NCI-H2227 (cell line): ENCODE results near the gene TTC19.
"Not testable (repeated sequence)": the region's sequence is repeated elsewhere in the genome, so short reads cannot be mapped to it uniquely, and the experiment has no call there.

ENCODE experiments used
- DNase-seq: peaks from one replicate; lab custom pipeline; 2025; ENCODE audit not compliant: unreplicated experiment; lab: John Stamatoyannopoulos, UW

The TTC19 gene

GRCh38 chr17:15971882-15972281 is 27.7 kb upstream of the TTC19 start:
- DNase-seq = no peak

- DNase-seq = no peak
Measured at GRCh38 chr17:15972497-15972951, 27.1 kb upstream of the TTC19 start.

- DNase-seq = no peak
Measured at GRCh38 chr17:15973016-15973415, 26.6 kb upstream of the TTC19 start.

- DNase-seq = no peak
Measured at GRCh38 chr17:15973834-15974233, 25.8 kb upstream of the TTC19 start.

GRCh38 chr17:15977894-15978293 is 21.7 kb upstream of the TTC19 start:
- no peak for DNase-seq

- DNase-seq = no peak
Measured at GRCh38 chr17:15978606-15979005, 21.0 kb upstream of the TTC19 start.

- not testable (repeated sequence) for DNase-seq
Measured at GRCh38 chr17:15979013-15979412, 20.6 kb upstream of the TTC19 start.

GRCh38 chr17:15981208-15981607 is 18.4 kb upstream of the TTC19 start:
- no peak for DNase-seq

GRCh38 chr17:15981646-15982580 is 17.7 kb upstream of the TTC19 start:
- DNase-seq = no peak

- no peak for DNase-seq
Measured at GRCh38 chr17:15996322-15996721, 3.3 kb upstream of the TTC19 start.

GRCh38 chr17:15998031-15998562 is 1.5 kb upstream of the TTC19 start:
- DNase-seq = no peak

- DNase-seq = peak; percentile 56
Measured at GRCh38 chr17:15999974-16000827, 577 bp downstream of the TTC19 start.

- DNase-seq = no peak
Measured at GRCh38 chr17:16001226-16001897, 1.7 kb downstream of the TTC19 start.

GRCh38 chr17:16002708-16003260 is 3.2 kb downstream of the TTC19 start:
- no peak for DNase-seq

GRCh38 chr17:16003841-16004240 is 4.2 kb downstream of the TTC19 start:
- DNase-seq = no peak

GRCh38 chr17:16005636-16006035 is 6.0 kb downstream of the TTC19 start:
- no peak for DNase-seq

- DNase-seq = no peak
Measured at GRCh38 chr17:16007439-16007838, 7.8 kb downstream of the TTC19 start.

GRCh38 chr17:16013943-16014407 is 14.4 kb downstream of the TTC19 start:
- DNase-seq = peak; percentile 6

GRCh38 chr17:16019347-16019746 is 19.7 kb downstream of the TTC19 start:
- no peak for DNase-seq

GRCh38 chr17:16023881-16024280 is 24.3 kb downstream of the TTC19 start:
- DNase-seq = no peak

- DNase-seq = no peak
Measured at GRCh38 chr17:16025202-16025601, 25.6 kb downstream of the TTC19 start.
